Measurements from ENCODE around the gene SVIL.
"Not testable (repeated sequence)": the region's sequence is repeated elsewhere in the genome, so short reads cannot be mapped to it uniquely, and the experiment has no call there.

SVIL gene

GRCh38 chr10:29612657-29613056, 22.1 kb downstream of the SVIL start:
- no peak overlapping the region for H3K27ac ChIP-seq

GRCh38 chr10:29611781-29612381, 22.9 kb downstream of the SVIL start:
- H3K27ac ChIP-seq, result no peak overlapping the region
- TF ChIP-seq CTCF (conservative IDR thresholded peaks at IDR 0.05) (no peak), ZFX (IDR thresholded peaks at IDR 0.05) (no peak)

More at GRCh38 chr10:29612657-29613056, 22.1 kb downstream of the SVIL start:
- TF ChIP-seq CTCF (conservative IDR thresholded peaks at IDR 0.05), result no peak
- TF ChIP-seq ZFX (IDR thresholded peaks at IDR 0.05), result no peak

GRCh38 chr10:29610876-29611647, 23.7 kb downstream of the SVIL start:
- TF ChIP-seq CTCF (conservative IDR thresholded peaks at IDR 0.05) (no peak), ZFX (IDR thresholded peaks at IDR 0.05) (no peak)
- no peak overlapping the region for H3K27ac ChIP-seq

- H3K27ac ChIP-seq, result not testable (repeated sequence)
Measured at GRCh38 chr10:29610331-29610730, 24.4 kb downstream of the SVIL start.

GRCh38 chr10:29609696-29610095, 25.1 kb downstream of the SVIL start:
- TF ChIP-seq ZFX (IDR thresholded peaks at IDR 0.05) (no peak), CTCF (conservative IDR thresholded peaks at IDR 0.05) (no peak)
- H3K27ac ChIP-seq, result no peak overlapping the region

- H3K27ac ChIP-seq, result no peak overlapping the region
- no peak for TF ChIP-seq CTCF (conservative IDR thresholded peaks at IDR 0.05)
- TF ChIP-seq ZFX (IDR thresholded peaks at IDR 0.05), result no peak
Measured at GRCh38 chr10:29608476-29609301, 26.1 kb downstream of the SVIL start.

GRCh38 chr10:29608062-29608461, 26.7 kb downstream of the SVIL start:
- TF ChIP-seq ZFX (IDR thresholded peaks at IDR 0.05) (no peak), CTCF (conservative IDR thresholded peaks at IDR 0.05) (no peak)
- H3K27ac ChIP-seq, result no peak overlapping the region

Data from C4-2B (cell line).